Glutamatergic neuron (in vitro differentiated cells): ENCODE results near the gene VCAN. TPM values are rescaled to one million over a fixed set of nuclear protein-coding genes. Genes with fewer than 3 reads are reported as not detected.

Experiments
- DNase-seq: peaks from one replicate; pipeline ENCODE4 v3.0.0; 2022
- H3K27ac Mint-ChIP-seq: one replicate; pipeline ENCODE4 v1.8.0; 2020; ENCODE audit warnings: mild to moderate bottlenecking, mixed read lengths, inconsistent platforms; ENCODE audit not compliant: unreplicated experiment
- H3K27me3 Mint-ChIP-seq: one replicate; pipeline ENCODE4 v1.8.0; 2020; ENCODE audit warnings: mild to moderate bottlenecking, moderate library complexity, mixed read lengths, inconsistent platforms; ENCODE audit not compliant: unreplicated experiment
- H3K36me3 Mint-ChIP-seq: one replicate; pipeline ENCODE4 v1.8.0; 2020; ENCODE audit warnings: mild to moderate bottlenecking, mixed read lengths, inconsistent platforms; ENCODE audit not compliant: unreplicated experiment
- H3K4me1 Mint-ChIP-seq: one replicate; pipeline ENCODE4 v1.8.0; 2020; ENCODE audit warnings: mild to moderate bottlenecking, low read depth, mixed read lengths, inconsistent platforms; ENCODE audit not compliant: unreplicated experiment
- H3K4me3 Mint-ChIP-seq: one replicate; pipeline ENCODE4 v1.8.0; 2020; ENCODE audit warnings: mild to moderate bottlenecking, mixed read lengths, inconsistent platforms; ENCODE audit not compliant: unreplicated experiment
- H3K9me3 Mint-ChIP-seq: one replicate; pipeline ENCODE4 v1.8.0; 2020; ENCODE audit warnings: mild to moderate bottlenecking, moderate library complexity, mixed read lengths, inconsistent platforms; ENCODE audit not compliant: unreplicated experiment
- CTCF ChIP-seq: fragments of 200-600 bp; sonication (generic); IDR thresholded peaks from one replicate; pipeline ENCODE4 v1.5.0; 2021; ENCODE audit not compliant: partially characterized antibody, unreplicated experiment
- total RNA-seq: library from RNA; stranded (reverse); fragmentation: NEBNext Ultra II Directional; extraction: Animal tissue kit (Norgen Biotek cat#: 25700); gene quantifications from one replicate; pipeline ENCODE4 v1.2.1, GENCODE V29; 2021; ENCODE audit not compliant: unreplicated experiment

Gene VCAN
- total RNA-seq, 1 donor from 2014 or later = 152 TPM

- H3K27me3 Mint-ChIP-seq = no peaks in the 10 kb centered on the region
- no peak overlapping the region for H3K27ac Mint-ChIP-seq
- H3K4me3 Mint-ChIP-seq = no peak overlapping the region
- peaks cover 10% of the 10 kb centered on the region for H3K9me3 Mint-ChIP-seq
- no peak for TF ChIP-seq CTCF
- H3K4me1 Mint-ChIP-seq = no peaks in the 10 kb centered on the region
- no peak for DNase-seq
- H3K36me3 Mint-ChIP-seq = peaks cover 27% of the 10 kb centered on the region
These were observed 32.1 kb downstream of the VCAN start for GRCh38 chr5:83503662-83504061.

GRCh38 chr5:83507431-83507830, 35.9 kb downstream of the VCAN start:
- H3K4me1 Mint-ChIP-seq = no peaks in the 10 kb centered on the region
- H3K36me3 Mint-ChIP-seq = peaks cover 23% of the 10 kb centered on the region
- no peak for DNase-seq
- no peaks in the 10 kb centered on the region for H3K27me3 Mint-ChIP-seq
- TF ChIP-seq CTCF = no peak
- no peak overlapping the region for H3K4me3 Mint-ChIP-seq
- no peak overlapping the region for H3K27ac Mint-ChIP-seq
- H3K9me3 Mint-ChIP-seq = peaks cover 10% of the 10 kb centered on the region

GRCh38 chr5:83509540-83509939, 38.0 kb downstream of the VCAN start:
- H3K27ac Mint-ChIP-seq = no peak overlapping the region
- H3K36me3 Mint-ChIP-seq = peaks cover 15% of the 10 kb centered on the region
- no peak for TF ChIP-seq CTCF
- peaks cover 8% of the 10 kb centered on the region for H3K9me3 Mint-ChIP-seq
- DNase-seq = no peak
- no peaks in the 10 kb centered on the region for H3K27me3 Mint-ChIP-seq
- H3K4me3 Mint-ChIP-seq = no peak overlapping the region
- peaks cover 3% of the 10 kb centered on the region for H3K4me1 Mint-ChIP-seq

- H3K9me3 Mint-ChIP-seq = peaks cover 4% of the 10 kb centered on the region
- H3K27ac Mint-ChIP-seq = no peak overlapping the region
- no peaks in the 10 kb centered on the region for H3K27me3 Mint-ChIP-seq
- no peak for TF ChIP-seq CTCF
- DNase-seq = no peak
- no peak overlapping the region for H3K4me3 Mint-ChIP-seq
- H3K36me3 Mint-ChIP-seq = peaks cover 8% of the 10 kb centered on the region
- H3K4me1 Mint-ChIP-seq = peaks cover 3% of the 10 kb centered on the region
These were observed 38.7 kb downstream of the VCAN start for GRCh38 chr5:83510260-83510659.

GRCh38 chr5:83512061-83512745, 40.7 kb downstream of the VCAN start:
- Mint-ChIP-seq H3K36me3 (no peaks in the 10 kb centered on the region), H3K27ac (no peak overlapping the region), H3K9me3 (no peaks in the 10 kb centered on the region), H3K4me1 (peaks cover 3% of the 10 kb centered on the region), H3K4me3 (no peak overlapping the region), H3K27me3 (no peaks in the 10 kb centered on the region)
- DNase-seq = no peak
- no peak for TF ChIP-seq CTCF
